GM12801 (cell line): ENCODE data around the gene RANBP3L.

Experiments
- TF ChIP-seq, protein P1 (sequence below): IDR thresholded peaks from one replicate; pipeline ENCODE4 v1.5.1; 2011; ENCODE audit warnings: control low read depth; ENCODE audit not compliant: insufficient read length; ENCODE audit errors: extremely low read depth

The RANBP3L gene

DNA sequence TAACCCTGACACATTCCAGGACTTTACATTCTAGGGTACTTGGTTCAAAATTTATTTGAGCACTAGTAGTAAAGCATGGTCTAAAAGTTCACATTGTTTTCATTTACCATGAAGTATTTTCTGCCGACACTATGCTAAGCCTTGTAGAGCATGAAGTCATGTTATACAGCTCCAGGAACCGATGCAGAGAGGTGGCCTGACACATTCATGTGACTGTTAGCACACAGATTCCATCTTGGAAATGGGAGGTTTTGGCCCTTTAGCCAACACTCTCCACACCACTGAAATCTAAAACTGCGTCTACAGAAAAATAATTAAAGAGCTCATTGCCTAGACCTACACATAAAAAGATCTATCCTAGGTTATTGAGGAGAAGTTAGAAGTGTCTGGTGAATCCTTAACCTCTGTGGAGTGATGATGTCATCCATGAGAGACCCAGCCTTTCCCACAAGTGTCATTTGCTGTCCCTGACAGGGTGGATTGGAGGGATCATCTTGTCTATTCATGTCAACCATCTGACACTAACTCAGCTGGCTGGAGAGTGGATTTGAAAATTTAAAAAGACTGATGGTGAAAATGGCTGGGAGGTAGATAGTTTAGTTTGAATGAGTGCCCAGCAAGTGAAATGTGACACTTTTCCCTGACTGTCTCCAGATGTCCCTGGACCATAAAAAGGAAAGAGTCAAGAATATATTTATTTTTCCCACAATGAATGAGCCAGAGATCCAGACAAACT lies 1.3 kb downstream of the RANBP3L start:
- TF ChIP-seq, protein P1, sequence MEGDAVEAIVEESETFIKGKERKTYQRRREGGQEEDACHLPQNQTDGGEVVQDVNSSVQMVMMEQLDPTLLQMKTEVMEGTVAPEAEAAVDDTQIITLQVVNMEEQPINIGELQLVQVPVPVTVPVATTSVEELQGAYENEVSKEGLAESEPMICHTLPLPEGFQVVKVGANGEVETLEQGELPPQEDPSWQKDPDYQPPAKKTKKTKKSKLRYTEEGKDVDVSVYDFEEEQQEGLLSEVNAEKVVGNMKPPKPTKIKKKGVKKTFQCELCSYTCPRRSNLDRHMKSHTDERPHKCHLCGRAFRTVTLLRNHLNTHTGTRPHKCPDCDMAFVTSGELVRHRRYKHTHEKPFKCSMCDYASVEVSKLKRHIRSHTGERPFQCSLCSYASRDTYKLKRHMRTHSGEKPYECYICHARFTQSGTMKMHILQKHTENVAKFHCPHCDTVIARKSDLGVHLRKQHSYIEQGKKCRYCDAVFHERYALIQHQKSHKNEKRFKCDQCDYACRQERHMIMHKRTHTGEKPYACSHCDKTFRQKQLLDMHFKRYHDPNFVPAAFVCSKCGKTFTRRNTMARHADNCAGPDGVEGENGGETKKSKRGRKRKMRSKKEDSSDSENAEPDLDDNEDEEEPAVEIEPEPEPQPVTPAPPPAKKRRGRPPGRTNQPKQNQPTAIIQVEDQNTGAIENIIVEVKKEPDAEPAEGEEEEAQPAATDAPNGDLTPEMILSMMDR, result no peak

DNA sequence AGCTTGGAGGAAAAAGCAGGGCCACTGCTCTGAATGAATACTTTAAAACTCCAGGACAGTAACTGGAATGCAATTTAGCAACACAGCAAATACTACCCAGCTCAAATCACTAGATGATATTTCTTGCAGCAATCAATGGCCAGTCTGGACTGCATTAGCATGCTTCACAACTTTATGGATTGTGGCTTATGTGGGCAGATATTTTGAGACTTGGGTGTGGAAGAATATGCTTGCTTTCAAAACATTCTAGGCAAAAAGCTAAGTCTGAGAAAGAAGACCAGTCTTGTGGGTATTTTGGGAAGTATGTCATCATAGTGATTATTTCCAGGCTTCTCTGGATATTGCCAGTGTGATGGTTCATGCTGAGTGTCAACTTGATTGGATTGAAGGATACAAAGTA lies 3.1 kb downstream of the RANBP3L start:
- TF ChIP-seq, protein P1, result no peak

DNA sequence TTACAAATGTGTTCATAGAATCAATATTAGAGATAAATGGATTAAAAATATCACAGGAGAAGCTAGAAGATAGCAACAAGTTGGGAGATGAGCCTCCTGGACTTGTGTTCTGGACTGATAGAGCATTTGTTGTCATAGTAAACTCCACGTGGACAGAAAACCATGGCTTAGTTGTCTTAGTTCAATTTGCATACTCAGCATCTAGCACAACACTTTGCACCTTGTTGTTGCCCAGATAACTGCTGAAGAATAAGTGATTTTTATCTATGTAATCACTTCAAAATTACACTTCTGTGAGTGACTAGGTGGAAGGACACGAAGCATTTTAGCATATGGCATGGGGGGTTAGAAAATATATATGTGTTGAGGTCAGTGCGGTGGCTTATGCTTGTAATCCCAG lies 4.0 kb downstream of the RANBP3L start:
- TF ChIP-seq, protein P1, result no peak

DNA sequence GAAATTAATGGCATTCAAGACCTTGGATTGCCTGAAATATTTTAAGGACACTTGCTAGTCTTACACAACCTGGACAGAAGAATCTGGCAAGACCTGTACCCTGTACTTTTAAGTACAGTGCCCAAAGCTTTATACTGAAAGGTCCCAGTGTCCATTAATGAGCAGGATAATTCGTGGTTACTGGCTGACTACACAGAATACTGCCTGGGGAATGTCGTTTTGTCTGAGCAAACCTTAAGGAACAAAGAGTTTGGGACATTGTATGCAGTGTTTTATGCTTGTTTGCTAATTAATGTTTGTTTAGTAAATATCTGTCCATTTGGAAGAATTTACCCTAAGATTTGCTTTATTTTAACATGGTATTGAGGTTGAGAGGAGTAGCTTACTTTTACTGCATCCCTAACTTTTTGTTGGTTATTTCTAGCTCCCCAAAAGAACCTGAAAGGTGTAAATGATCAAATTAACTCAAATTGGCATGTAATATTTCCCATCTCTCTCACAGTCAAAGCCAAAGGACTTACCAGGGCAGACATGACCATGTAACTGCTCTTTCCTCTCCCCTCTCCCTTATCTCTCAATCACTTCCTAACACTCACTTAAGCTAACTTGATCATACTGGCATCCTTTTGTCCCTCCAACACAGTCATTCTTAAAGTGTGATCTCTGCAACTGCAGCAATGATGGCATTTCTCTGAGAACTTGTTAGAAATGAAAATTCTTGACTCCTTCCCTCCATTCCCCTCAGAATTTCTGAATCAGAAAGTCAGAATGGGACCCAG lies 15.7 kb downstream of the RANBP3L start:
- TF ChIP-seq, protein P1, result no peak

DNA sequence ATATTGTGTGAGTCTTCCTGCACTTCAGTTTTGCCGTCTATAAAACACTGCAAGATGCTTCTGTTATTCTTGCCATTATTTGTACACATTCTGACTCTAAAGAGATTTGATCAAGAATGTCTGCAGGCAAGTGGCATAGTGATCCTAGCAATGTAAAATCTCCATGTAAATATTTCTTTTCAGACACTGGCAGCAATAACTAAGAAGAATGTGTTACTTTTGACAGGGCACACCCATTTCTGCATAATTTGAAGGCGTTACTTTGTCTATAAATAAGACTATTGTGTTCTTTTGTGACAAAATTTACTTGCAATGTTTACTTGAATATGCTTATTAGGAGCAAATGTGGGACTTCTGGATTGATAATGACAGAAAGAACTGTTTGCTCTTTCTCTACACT lies 20.1 kb downstream of the RANBP3L start:
- TF ChIP-seq, protein P1, result no peak

DNA sequence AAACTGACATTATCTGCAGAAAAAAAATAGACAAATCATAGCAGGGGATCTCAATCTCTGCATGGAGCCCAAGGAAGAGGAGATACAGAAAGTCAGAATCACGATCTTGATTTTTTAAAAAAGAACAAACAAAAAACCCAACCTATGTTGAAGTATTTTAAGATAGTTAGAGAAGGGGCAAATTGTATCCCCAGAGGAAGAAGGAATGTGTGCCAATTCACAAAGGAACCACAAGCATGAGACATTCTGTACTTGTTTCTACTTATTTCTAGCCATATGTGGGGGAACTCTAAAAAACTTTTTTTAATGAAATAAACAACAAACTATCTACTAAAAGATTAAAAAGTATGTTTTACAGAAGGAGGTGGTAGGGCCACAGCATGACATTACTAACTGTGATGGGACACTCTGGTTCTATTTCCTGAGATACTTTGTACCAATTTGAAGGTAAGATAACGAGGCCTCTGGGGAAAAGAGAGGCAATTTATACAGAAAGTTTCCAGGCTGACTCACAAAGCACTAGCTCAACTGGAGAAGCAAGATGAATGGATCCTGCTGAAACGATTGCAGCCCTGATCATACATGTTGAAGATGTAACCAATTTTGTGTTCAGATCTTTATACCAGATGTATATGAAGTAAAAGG lies 22.5 kb downstream of the RANBP3L start:
- TF ChIP-seq, protein P1, result no peak

DNA sequence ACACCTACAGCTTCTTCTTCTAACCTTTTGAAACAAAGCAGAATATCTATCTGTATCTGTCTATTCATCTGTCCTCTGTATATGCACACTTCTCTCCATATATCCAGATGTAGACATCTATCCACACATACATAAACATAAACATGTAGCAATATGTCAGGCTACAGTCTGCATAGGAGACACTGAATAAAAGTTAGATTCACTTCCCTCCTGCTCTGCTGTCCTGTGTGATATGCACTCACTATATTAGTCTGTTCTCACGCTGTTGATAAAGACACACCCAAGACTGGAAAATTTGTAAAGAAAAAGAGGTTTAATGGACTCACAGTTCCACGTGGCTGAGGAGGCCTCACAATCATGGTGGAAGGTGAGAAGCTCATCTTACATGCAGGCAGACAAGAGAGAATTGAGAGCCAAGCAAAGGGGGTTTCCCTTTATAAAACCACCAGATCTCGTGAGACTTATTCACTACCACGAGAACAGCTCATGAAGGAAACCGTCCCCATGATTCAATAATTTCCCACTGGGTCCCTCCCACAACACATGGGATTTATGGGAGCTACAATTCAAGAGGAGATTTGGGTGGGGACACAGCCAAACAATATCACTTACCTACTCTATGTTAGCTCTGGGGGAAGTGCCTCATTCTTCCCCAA lies 24.1 kb downstream of the RANBP3L start:
- TF ChIP-seq, protein P1, result no peak
